Measurements from ENCODE around the gene MPDZ. TPM values are rescaled to one million over a fixed set of nuclear protein-coding genes. Genes with fewer than 3 reads are reported as not detected.

MPDZ gene
- total RNA-seq, 1 donor = 66.6 TPM

- Histone ChIP-seq H3K4me1 (ENCODE audit: insufficient read depth, low read length) (no peaks in the 10 kb centered on the region), H3K27ac (ENCODE audit: low read depth, low read length) (no peak overlapping the region), H3K27me3 (ENCODE audit: insufficient read depth, low read length) (no peaks in the 10 kb centered on the region), H3K36me3 (ENCODE audit: insufficient read depth, low read length) (no peaks in the 10 kb centered on the region), H4K20me1 (ENCODE audit: insufficient read depth, low read length) (no peaks in the 10 kb centered on the region), H2AFZ (ENCODE audit: low read length) (no peak overlapping the region), H3K4me2 (ENCODE audit: insufficient read depth, low read length) (no peak overlapping the region), H3K4me3 (ENCODE audit: insufficient read depth, low read length) (no peak overlapping the region), H3K9me3 (ENCODE audit: low read depth, low read length) (no peaks in the 10 kb centered on the region), H3K79me2 (ENCODE audit: insufficient read depth, low read length) (no peaks in the 10 kb centered on the region)
- TF ChIP-seq CTCF (IDR thresholded peaks at IDR 0.05; ENCODE audit: extremely low read depth, low read depth, low read length) = peak; percentile 5
- no peak for DNase-seq (ENCODE audit: insufficient read length, low spot score, missing footprints)
Measured at GRCh38 chr9:13291718-13292117, 12.2 kb upstream of the MPDZ start.

GRCh38 chr9:13284011-13284410 is 4.5 kb upstream of the MPDZ start:
- DNase-seq (ENCODE audit: insufficient read length, low spot score, missing footprints) = no peak
- no peak overlapping the region for H3K27ac ChIP-seq (ENCODE audit: low read depth, low read length)

GRCh38 chr9:13282998-13283397 is 3.5 kb upstream of the MPDZ start:
- no peaks in the 10 kb centered on the region for H4K20me1 ChIP-seq (ENCODE audit: insufficient read depth, low read length)
- no peak for TF ChIP-seq CTCF (IDR thresholded peaks at IDR 0.05; ENCODE audit: extremely low read depth, low read depth, low read length)
- no peak overlapping the region for H3K4me3 ChIP-seq (ENCODE audit: insufficient read depth, low read length)
- H3K4me1 ChIP-seq (ENCODE audit: insufficient read depth, low read length) = peaks cover 19% of the 10 kb centered on the region
- no peak overlapping the region for H3K27ac ChIP-seq (ENCODE audit: low read depth, low read length)
- H3K79me2 ChIP-seq (ENCODE audit: insufficient read depth, low read length) = peaks cover 9% of the 10 kb centered on the region
- H3K4me2 ChIP-seq (ENCODE audit: insufficient read depth, low read length) = peak overlapping the region; percentile 31
- no peaks in the 10 kb centered on the region for H3K36me3 ChIP-seq (ENCODE audit: insufficient read depth, low read length)
- H3K27me3 ChIP-seq (ENCODE audit: insufficient read depth, low read length) = no peaks in the 10 kb centered on the region
- no peak overlapping the region for H2AFZ ChIP-seq (ENCODE audit: low read length)
- DNase-seq (ENCODE audit: insufficient read length, low spot score, missing footprints) = no peak
- H3K9me3 ChIP-seq (ENCODE audit: low read depth, low read length) = no peaks in the 10 kb centered on the region

More at GRCh38 chr9:13284011-13284410, 4.5 kb upstream of the MPDZ start:
- H3K4me1 ChIP-seq (ENCODE audit: insufficient read depth, low read length) = peaks cover 18% of the 10 kb centered on the region
- no peaks in the 10 kb centered on the region for H4K20me1 ChIP-seq (ENCODE audit: insufficient read depth, low read length)
- H3K36me3 ChIP-seq (ENCODE audit: insufficient read depth, low read length) = no peaks in the 10 kb centered on the region
- TF ChIP-seq CTCF (IDR thresholded peaks at IDR 0.05; ENCODE audit: extremely low read depth, low read depth, low read length) = no peak
- no peak overlapping the region for H2AFZ ChIP-seq (ENCODE audit: low read length)
- no peak overlapping the region for H3K4me3 ChIP-seq (ENCODE audit: insufficient read depth, low read length)
- H3K79me2 ChIP-seq (ENCODE audit: insufficient read depth, low read length) = no peaks in the 10 kb centered on the region
- no peaks in the 10 kb centered on the region for H3K27me3 ChIP-seq (ENCODE audit: insufficient read depth, low read length)
- no peaks in the 10 kb centered on the region for H3K9me3 ChIP-seq (ENCODE audit: low read depth, low read length)
- no peak overlapping the region for H3K4me2 ChIP-seq (ENCODE audit: insufficient read depth, low read length)

GRCh38 chr9:13281356-13282016 is 2.0 kb upstream of the MPDZ start:
- Histone ChIP-seq H3K9me3 (ENCODE audit: low read depth, low read length) (no peaks in the 10 kb centered on the region), H3K36me3 (ENCODE audit: insufficient read depth, low read length) (no peaks in the 10 kb centered on the region), H3K27ac (ENCODE audit: low read depth, low read length) (no peak overlapping the region), H3K4me2 (ENCODE audit: insufficient read depth, low read length) (no peak overlapping the region), H2AFZ (ENCODE audit: low read length) (no peak overlapping the region), H3K4me1 (ENCODE audit: insufficient read depth, low read length) (peaks cover 21% of the 10 kb centered on the region), H3K27me3 (ENCODE audit: insufficient read depth, low read length) (no peaks in the 10 kb centered on the region), H3K4me3 (ENCODE audit: insufficient read depth, low read length) (no peak overlapping the region), H3K79me2 (ENCODE audit: insufficient read depth, low read length) (peaks cover 24% of the 10 kb centered on the region), H4K20me1 (ENCODE audit: insufficient read depth, low read length) (no peaks in the 10 kb centered on the region)
- no peak for TF ChIP-seq CTCF (IDR thresholded peaks at IDR 0.05; ENCODE audit: extremely low read depth, low read depth, low read length)
- DNase-seq (ENCODE audit: insufficient read length, low spot score, missing footprints) = peak; percentile 59
